HG03354 (cell line): ENCODE measurements around the gene ROCK2.
A peak's percentile ranks its signal among the peaks of the same experiment; 100 is the strongest.

Experiments used
- ATAC-seq: cut with Tn5 transposase; IDR thresholded peaks from one replicate; pipeline ENCODE4 v1.9.1; 2021; ENCODE audit warnings: mild to moderate bottlenecking; ENCODE audit not compliant: unreplicated experiment, poor library complexity, severe bottlenecking

Gene ROCK2

GRCh38 chr2:11160731-11161455 is 183.5 kb downstream of the ROCK2 start:
- ATAC-seq: peak; percentile 64

- no peak for ATAC-seq
Measured at GRCh38 chr2:11160256-11160655, 184.2 kb downstream of the ROCK2 start.

GRCh38 chr2:11159574-11160170 is 184.8 kb downstream of the ROCK2 start:
- no peak for ATAC-seq

GRCh38 chr2:11158916-11159573 is 185.4 kb downstream of the ROCK2 start:
- ATAC-seq: no peak

- no peak for ATAC-seq
Measured at GRCh38 chr2:11157731-11158130, 186.7 kb downstream of the ROCK2 start.

GRCh38 chr2:11157296-11157695 is 187.1 kb downstream of the ROCK2 start:
- ATAC-seq: no peak

- ATAC-seq: no peak
Measured at GRCh38 chr2:11156396-11157075, 187.9 kb downstream of the ROCK2 start.

- ATAC-seq: peak; percentile 87
Measured at GRCh38 chr2:11155381-11156035, 188.9 kb downstream of the ROCK2 start, which contains the start of gene SLC66A3. Gene SLC66A3, plus strand, starts transcription at chr2:11155467. Its CDS starts 80 bp downstream, at chr2:11155547.

- peak; percentile 66 for ATAC-seq
Measured at GRCh38 chr2:11154923-11155380, 189.5 kb downstream of the ROCK2 start.

GRCh38 chr2:11154016-11154922 is 190.2 kb downstream of the ROCK2 start:
- ATAC-seq: peak; percentile 14

- ATAC-seq: no peak
Measured at GRCh38 chr2:11152591-11152990, 191.8 kb downstream of the ROCK2 start.

GRCh38 chr2:11147263-11147662 is 197.2 kb downstream of the ROCK2 start:
- no peak for ATAC-seq

GRCh38 chr2:11146076-11146475 is 198.4 kb downstream of the ROCK2 start:
- no peak for ATAC-seq

GRCh38 chr2:11145350-11145749 is 199.1 kb downstream of the ROCK2 start:
- ATAC-seq: no peak

- no peak for ATAC-seq
Measured at GRCh38 chr2:11144738-11145079, 199.7 kb downstream of the ROCK2 start.

- no peak for ATAC-seq
Measured at GRCh38 chr2:11144077-11144737, 200.2 kb downstream of the ROCK2 start.

- ATAC-seq: no peak
Measured at GRCh38 chr2:11142987-11143386, 201.4 kb downstream of the ROCK2 start.

- no peak for ATAC-seq
Measured at GRCh38 chr2:11142330-11142729, 202.1 kb downstream of the ROCK2 start.
